Ishikawa (cell line): ENCODE measurements around the gene SNX27.

Source experiments
- CEBPB ChIP-seq: IDR thresholded peaks from 2 replicates; pipeline ENCODE4 v1.6.1; 2012
- CREB1 ChIP-seq: IDR thresholded peaks from 2 replicates; pipeline ENCODE4 v1.6.1; 2012; ENCODE audit warnings: low read depth
- EGR1 ChIP-seq: IDR thresholded peaks from 2 replicates; pipeline ENCODE4 v1.6.1; 2012
- EP300 ChIP-seq: IDR thresholded peaks from 2 replicates; pipeline ENCODE4 v1.6.1; 2012; ENCODE audit warnings: borderline replicate concordance
- FOXM1 ChIP-seq: IDR thresholded peaks from 2 replicates; pipeline ENCODE4 v1.6.1; 2012; ENCODE audit warnings: low read depth, borderline replicate concordance
- NFIC ChIP-seq: IDR thresholded peaks from 2 replicates; pipeline ENCODE4 v1.6.1; 2012
- RAD21 ChIP-seq: IDR thresholded peaks from 2 replicates; pipeline ENCODE4 v1.6.1; 2012; ENCODE audit warnings: low read depth
- TAF1 ChIP-seq: IDR thresholded peaks from 2 replicates; pipeline ENCODE4 v1.6.1; 2012; ENCODE audit warnings: low read depth, mild to moderate bottlenecking
- TCF12 ChIP-seq: IDR thresholded peaks from 2 replicates; pipeline ENCODE4 v1.6.1; 2012; ENCODE audit warnings: low read depth
- TEAD4 ChIP-seq: IDR thresholded peaks from 2 replicates; pipeline ENCODE4 v1.6.1; 2012
- YY1 ChIP-seq: IDR thresholded peaks from 2 replicates; pipeline ENCODE4 v1.6.1; 2012; ENCODE audit warnings: low read depth
- ZBTB7A ChIP-seq: IDR thresholded peaks from 2 replicates; pipeline ENCODE4 v1.6.1; 2012; ENCODE audit warnings: low read depth
- TF ChIP-seq, protein P1 (sequence below): IDR thresholded peaks from 2 replicates; pipeline ENCODE4 v1.6.1; 2012
- TF ChIP-seq, protein P2 (sequence below): IDR thresholded peaks from 2 replicates; pipeline ENCODE4 v1.6.1; 2012
- TF ChIP-seq, protein P3 (sequence below): IDR thresholded peaks from 2 replicates; pipeline ENCODE4 v1.6.1; 2012; ENCODE audit warnings: low read depth, mild to moderate bottlenecking

Gene SNX27

DNA sequence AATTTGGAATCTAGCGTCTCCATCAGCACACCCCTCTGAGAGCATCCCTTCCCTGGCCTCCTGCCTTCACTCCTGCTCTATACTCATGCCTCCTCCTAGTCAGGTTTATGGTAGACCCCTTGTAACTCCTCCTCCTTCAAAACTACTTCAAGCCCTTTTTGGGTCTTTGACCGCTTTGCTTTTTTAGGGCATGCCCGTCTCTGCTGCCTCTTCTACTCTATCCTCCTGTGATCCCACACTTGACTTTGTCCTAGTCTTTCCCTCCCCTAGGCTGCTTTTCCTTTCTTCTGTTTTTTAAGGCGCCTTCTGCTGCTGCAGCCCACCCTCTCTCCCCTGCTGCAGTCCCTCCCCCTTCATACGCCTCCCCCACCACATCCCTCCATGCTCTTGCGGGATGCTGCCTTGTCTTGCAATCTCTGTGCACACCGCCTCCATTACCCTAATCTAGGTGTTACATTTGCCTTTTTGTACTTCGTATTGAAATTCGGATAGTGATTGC, 1.5 kb downstream of the SNX27 start:
- TF ChIP-seq RAD21 (no peak), ZBTB7A (no peak), NFIC (no peak), FOXM1 (no peak), CREB1 (no peak), TCF12 (no peak), EGR1 (no peak), EP300 (no peak), TAF1 (no peak), YY1 (no peak), TEAD4 (no peak), CEBPB (no peak)
- TF ChIP-seq, protein P1, sequence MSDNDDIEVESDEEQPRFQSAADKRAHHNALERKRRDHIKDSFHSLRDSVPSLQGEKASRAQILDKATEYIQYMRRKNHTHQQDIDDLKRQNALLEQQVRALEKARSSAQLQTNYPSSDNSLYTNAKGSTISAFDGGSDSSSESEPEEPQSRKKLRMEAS = no peak
- TF ChIP-seq, protein P2, sequence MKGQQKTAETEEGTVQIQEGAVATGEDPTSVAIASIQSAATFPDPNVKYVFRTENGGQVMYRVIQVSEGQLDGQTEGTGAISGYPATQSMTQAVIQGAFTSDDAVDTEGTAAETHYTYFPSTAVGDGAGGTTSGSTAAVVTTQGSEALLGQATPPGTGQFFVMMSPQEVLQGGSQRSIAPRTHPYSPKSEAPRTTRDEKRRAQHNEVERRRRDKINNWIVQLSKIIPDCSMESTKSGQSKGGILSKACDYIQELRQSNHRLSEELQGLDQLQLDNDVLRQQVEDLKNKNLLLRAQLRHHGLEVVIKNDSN = no peak
- TF ChIP-seq, protein P3, sequence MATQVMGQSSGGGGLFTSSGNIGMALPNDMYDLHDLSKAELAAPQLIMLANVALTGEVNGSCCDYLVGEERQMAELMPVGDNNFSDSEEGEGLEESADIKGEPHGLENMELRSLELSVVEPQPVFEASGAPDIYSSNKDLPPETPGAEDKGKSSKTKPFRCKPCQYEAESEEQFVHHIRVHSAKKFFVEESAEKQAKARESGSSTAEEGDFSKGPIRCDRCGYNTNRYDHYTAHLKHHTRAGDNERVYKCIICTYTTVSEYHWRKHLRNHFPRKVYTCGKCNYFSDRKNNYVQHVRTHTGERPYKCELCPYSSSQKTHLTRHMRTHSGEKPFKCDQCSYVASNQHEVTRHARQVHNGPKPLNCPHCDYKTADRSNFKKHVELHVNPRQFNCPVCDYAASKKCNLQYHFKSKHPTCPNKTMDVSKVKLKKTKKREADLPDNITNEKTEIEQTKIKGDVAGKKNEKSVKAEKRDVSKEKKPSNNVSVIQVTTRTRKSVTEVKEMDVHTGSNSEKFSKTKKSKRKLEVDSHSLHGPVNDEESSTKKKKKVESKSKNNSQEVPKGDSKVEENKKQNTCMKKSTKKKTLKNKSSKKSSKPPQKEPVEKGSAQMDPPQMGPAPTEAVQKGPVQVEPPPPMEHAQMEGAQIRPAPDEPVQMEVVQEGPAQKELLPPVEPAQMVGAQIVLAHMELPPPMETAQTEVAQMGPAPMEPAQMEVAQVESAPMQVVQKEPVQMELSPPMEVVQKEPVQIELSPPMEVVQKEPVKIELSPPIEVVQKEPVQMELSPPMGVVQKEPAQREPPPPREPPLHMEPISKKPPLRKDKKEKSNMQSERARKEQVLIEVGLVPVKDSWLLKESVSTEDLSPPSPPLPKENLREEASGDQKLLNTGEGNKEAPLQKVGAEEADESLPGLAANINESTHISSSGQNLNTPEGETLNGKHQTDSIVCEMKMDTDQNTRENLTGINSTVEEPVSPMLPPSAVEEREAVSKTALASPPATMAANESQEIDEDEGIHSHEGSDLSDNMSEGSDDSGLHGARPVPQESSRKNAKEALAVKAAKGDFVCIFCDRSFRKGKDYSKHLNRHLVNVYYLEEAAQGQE = no peak

DNA sequence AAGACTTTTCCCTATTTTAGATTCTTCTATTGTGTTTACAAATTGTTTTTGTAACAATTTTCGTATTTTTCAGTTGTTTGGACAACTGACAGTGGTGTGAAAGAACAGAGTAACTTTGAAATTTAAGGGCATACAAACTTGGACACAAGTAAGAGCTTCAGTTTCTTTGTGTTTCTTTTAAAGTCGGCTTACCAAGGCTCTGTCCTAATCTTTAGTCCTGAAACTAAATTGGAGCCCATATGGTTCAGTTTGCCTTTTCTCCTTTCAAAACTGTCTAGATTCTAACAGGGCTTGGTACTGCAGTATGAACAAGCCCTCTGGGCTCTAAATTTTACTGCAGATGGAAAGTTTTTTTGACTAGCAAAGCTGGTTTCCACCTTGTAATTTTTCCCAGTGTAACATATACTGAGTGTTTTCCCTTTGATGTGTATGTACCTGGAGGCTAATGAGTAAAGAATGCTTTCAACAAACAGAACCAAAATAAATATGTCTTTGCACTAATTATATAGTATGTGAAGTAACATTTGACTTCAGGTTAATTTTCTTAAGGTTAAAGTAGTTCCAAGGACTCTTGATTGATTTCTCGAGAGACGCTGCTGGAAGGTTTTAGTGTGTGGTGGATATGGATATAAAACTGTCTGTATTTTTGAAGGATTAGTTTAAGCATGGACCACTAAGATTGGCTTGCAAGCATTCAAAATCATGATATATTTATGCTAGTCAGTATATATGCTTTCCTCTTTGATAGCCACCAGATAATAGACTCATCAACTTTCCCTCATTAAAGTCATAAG, 4.1 kb downstream of the SNX27 start:
- no peak for TF ChIP-seq ZBTB7A
- TF ChIP-seq, protein P3 = peak; percentile 28; the same call in 1 of the 2 replicates

DNA sequence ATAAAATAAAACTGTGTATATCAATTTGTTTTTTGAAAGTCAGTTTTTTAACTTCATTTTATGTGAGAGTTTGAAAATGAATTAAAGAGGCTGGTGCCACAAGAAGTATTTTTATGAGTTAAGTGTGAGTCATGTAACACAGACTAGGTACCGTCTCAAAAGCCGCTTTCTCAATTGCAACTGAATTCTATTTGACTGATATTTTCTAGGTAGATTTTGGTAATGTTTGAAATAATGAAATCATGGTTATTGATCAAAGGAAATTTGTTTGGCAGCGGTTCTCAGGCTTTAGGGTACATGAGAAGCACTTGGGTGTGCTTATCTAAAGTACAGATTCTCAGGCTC, 4.6 kb downstream of the SNX27 start:
- TF ChIP-seq, protein P2 = no peak
- no peak for TF ChIP-seq RAD21
- TF ChIP-seq, protein P1 = no peak
- no peak for TF ChIP-seq YY1
- no peak for TF ChIP-seq NFIC
- no peak for TF ChIP-seq TCF12
- TF ChIP-seq TEAD4 = no peak
- no peak for TF ChIP-seq FOXM1
- TF ChIP-seq, protein P3 = no peak
- TF ChIP-seq CEBPB = no peak
- no peak for TF ChIP-seq TAF1
- TF ChIP-seq CREB1 = no peak
- no peak for TF ChIP-seq EGR1

DNA sequence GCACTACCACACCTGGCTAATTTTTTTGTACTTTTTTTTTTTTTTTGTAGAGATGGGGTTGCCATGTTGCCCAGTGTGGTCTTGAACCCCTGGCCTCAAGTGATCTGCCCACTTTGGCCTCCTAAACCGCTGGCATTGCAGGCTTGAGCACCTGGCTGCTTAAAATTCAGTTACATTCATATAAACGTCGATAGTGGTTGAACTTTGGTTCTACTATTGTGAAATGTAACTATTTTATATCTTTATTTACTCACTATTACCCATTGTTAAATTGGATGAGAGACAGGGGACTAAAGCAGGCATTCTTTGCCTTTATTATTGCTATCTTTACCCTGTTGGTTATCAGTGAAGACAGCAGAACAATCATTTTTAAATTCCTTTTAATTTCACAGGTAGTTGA, 6.2 kb downstream of the SNX27 start:
- TF ChIP-seq, protein P2 = no peak
- TF ChIP-seq TCF12 (no peak), CEBPB (no peak), EP300 (no peak), RAD21 (no peak), TAF1 (no peak), CREB1 (no peak), EGR1 (no peak), FOXM1 (no peak), TEAD4 (no peak), YY1 (no peak)
- TF ChIP-seq, protein P1 = no peak
- TF ChIP-seq, protein P3 = no peak
